NCI-H1930 (cell line): ENCODE results near the gene KLF5.
"Not testable (repeated sequence)": the region's sequence is repeated elsewhere in the genome, so short reads cannot be mapped to it uniquely, and the experiment has no call there.

ENCODE experiments used
- DNase-seq, 2 experiments: peaks; one replicate each; lab custom pipeline; 2025; lab: John Stamatoyannopoulos, UW

The KLF5 gene

GRCh38 chr13:73082895-73083294 is 24.1 kb downstream of the KLF5 start:
- DNase-seq, result no peak

GRCh38 chr13:73088332-73088935 is 29.6 kb downstream of the KLF5 start:
- DNase-seq, result no peak

GRCh38 chr13:73089213-73089612 is 30.4 kb downstream of the KLF5 start:
- DNase-seq, result no peak

- DNase-seq, result no peak
These were observed 31.5 kb downstream of the KLF5 start for GRCh38 chr13:73090116-73090822.

GRCh38 chr13:73090823-73091187 is 32.0 kb downstream of the KLF5 start:
- DNase-seq, result no peak

- DNase-seq, result no peak
These were observed 34.0 kb downstream of the KLF5 start for GRCh38 chr13:73092829-73093228.

- no peak for DNase-seq
These were observed 37.4 kb downstream of the KLF5 start for GRCh38 chr13:73096173-73096572.

- no peak for DNase-seq
These were observed 37.8 kb downstream of the KLF5 start for GRCh38 chr13:73096638-73097037.

GRCh38 chr13:73100781-73101180 is 42.0 kb downstream of the KLF5 start:
- DNase-seq, result not testable (repeated sequence)

GRCh38 chr13:73101351-73102007 is 42.7 kb downstream of the KLF5 start:
- DNase-seq, result no peak

GRCh38 chr13:73103238-73103637 is 44.4 kb downstream of the KLF5 start:
- no peak for DNase-seq

GRCh38 chr13:73106513-73107178 is 47.8 kb downstream of the KLF5 start:
- DNase-seq, result no peak

- DNase-seq, result no peak
These were observed 48.7 kb downstream of the KLF5 start for GRCh38 chr13:73107481-73107880.

- no peak for DNase-seq
These were observed 49.2 kb downstream of the KLF5 start for GRCh38 chr13:73107970-73108369.

- DNase-seq, result no peak
These were observed 50.6 kb downstream of the KLF5 start for GRCh38 chr13:73109288-73109899.

GRCh38 chr13:73109969-73110368 is 51.2 kb downstream of the KLF5 start:
- no peak for DNase-seq

- DNase-seq, result no peak
These were observed 52.0 kb downstream of the KLF5 start for GRCh38 chr13:73110814-73111213.

GRCh38 chr13:73111331-73111730 is 52.5 kb downstream of the KLF5 start:
- no peak for DNase-seq

GRCh38 chr13:73119612-73120011 is 60.8 kb downstream of the KLF5 start:
- DNase-seq, result no peak
